Caco-2 (cell line): Measurements from ENCODE around the gene HSD3B7. TPM values are rescaled to one million over a fixed set of nuclear protein-coding genes. Genes with fewer than 3 reads are reported as not detected.
A peak's percentile ranks its signal among the peaks of the same experiment; 100 is the strongest.

Source experiments
- BruUV-seq: library from RNA; stranded (reverse); fragments of 400-500 nt; replicated peaks from 2 replicates; lab custom pipeline; 2021; lab: Mats Ljungman, UMichigan
- CTCF ChIA-PET: fragments of 300-600 bp; sonication (Branson Sonifier 250); formaldehyde crosslinking; loops from one replicate; lab custom pipeline; 2022; ENCODE audit warnings: antibody characterized with exemption; lab: Charles Lee
- POLR2A ChIA-PET: fragments of 300-600 bp; sonication (Branson Sonifier 250); formaldehyde crosslinking; loops from one replicate; lab custom pipeline; 2022; ENCODE audit warnings: antibody characterized with exemption; lab: Charles Lee
- DNase-seq, 2 experiments: peaks; one replicate each; pipeline versions ENCODE4 v3.0.0 to v3.0.0-alpha.2; 2020 to 2022
- H3K27me3 ChIP-seq: replicated peaks from 2 replicates; pipeline ENCODE4 v1.6.0; 2011; ENCODE audit warnings: low read length; ENCODE audit not compliant: control insufficient read depth, insufficient read depth
- H3K36me3 ChIP-seq: 2 replicates; pipeline ENCODE4 v1.5.1; 2011; ENCODE audit warnings: low read length; ENCODE audit not compliant: control insufficient read depth, insufficient read depth
- H3K4me1 ChIP-seq: fragments of 250-450 bp; sonication (Bioruptor Pico); 2 replicates; pipeline ENCODE4 v1.5.1; 2020; ENCODE audit warnings: mild to moderate bottlenecking
- H3K4me3 ChIP-seq: 2 replicates; pipeline ENCODE4 v1.5.1; 2011; ENCODE audit warnings: low read depth, mild to moderate bottlenecking, control low read depth, low read length
- H3K9me3 ChIP-seq: fragments of 250-450 bp; sonication (Bioruptor Pico); 2 replicates; pipeline ENCODE4 v1.5.1; 2020; ENCODE audit warnings: mild to moderate bottlenecking, moderate library complexity
- H3K27ac Mint-ChIP-seq: one replicate; pipeline ENCODE4 v1.8.0; 2022; ENCODE audit warnings: mixed read lengths; ENCODE audit not compliant: unreplicated experiment
- H3K27me3 Mint-ChIP-seq: one replicate; pipeline ENCODE4 v1.8.0; 2022; ENCODE audit warnings: mixed read lengths; ENCODE audit not compliant: insufficient read depth, unreplicated experiment
- H3K36me3 Mint-ChIP-seq: one replicate; pipeline ENCODE4 v1.8.0; 2022; ENCODE audit warnings: mild to moderate bottlenecking, mixed read lengths; ENCODE audit not compliant: insufficient read depth, unreplicated experiment
- H3K4me1 Mint-ChIP-seq: one replicate; pipeline ENCODE4 v1.8.0; 2022; ENCODE audit warnings: low read depth, mixed read lengths; ENCODE audit not compliant: unreplicated experiment
- H3K4me3 Mint-ChIP-seq: one replicate; pipeline ENCODE4 v1.8.0; 2022; ENCODE audit warnings: mild to moderate bottlenecking, moderate library complexity, mixed read lengths; ENCODE audit not compliant: unreplicated experiment
- H3K9me3 Mint-ChIP-seq: one replicate; pipeline ENCODE4 v1.8.0; 2022; ENCODE audit warnings: mixed read lengths; ENCODE audit not compliant: unreplicated experiment
- intact Hi-C: fragments of 100-400 bp; cut with micrococcal nuclease; formaldehyde crosslinking; loops from one replicate; pipeline ENCODE4 v1.10.0; 2022; ENCODE audit not compliant: unreplicated experiment
- total RNA-seq: library from RNA; stranded (reverse); gene quantifications from 2 replicates; pipeline ENCODE4 v1.2.3, GENCODE V29; 2022
- TF ChIP-seq, protein P1 (sequence below), 2 experiments: fragments of 200-600 bp in 1 of 2; IDR thresholded peaks; 1 replicate in 1 of 2; 2 replicates in 1 of 2; pipeline versions ENCODE4 v1.5.1 to v1.8.0; 2011 to 2022; ENCODE audit warnings: antibody characterized with exemption in 1 of 2, control low read depth in 1 of 2, inconsistent platforms in 1 of 2, low read depth in 1 of 2, low read length in 1 of 2, mild to moderate bottlenecking in 1 of 2, moderate library complexity in 1 of 2; ENCODE audit not compliant: insufficient read depth in 1 of 2, severe bottlenecking in 1 of 2, unreplicated experiment in 1 of 2

The HSD3B7 gene
- total RNA-seq, 1 experiment from 2014 or later: 2.4 TPM

DNA sequence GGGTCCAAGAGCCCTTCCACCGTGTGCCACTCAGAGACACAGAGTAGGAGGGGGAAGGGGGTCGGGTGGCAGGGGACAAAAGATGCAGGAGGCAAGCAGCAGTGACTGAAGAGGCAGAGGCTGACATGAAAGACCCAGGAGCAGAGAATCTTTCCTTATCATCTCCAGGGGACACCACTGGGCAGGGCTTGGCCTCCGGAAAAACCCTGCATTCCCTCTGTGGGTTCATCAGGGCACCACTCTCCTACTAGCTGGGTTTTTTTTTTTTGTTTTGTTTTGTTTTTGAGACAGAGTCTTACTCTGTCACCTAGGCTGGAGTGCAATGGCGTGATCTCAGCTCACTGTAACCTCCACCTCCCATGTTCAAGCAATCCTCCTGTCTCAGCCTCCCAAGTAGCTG is 46.3 kb downstream of the HSD3B7 start:
- Histone ChIP-seq H3K9me3 (no peaks in the 10 kb centered on the region), H3K4me1 (no peaks in the 10 kb centered on the region), H3K36me3 (no peaks in the 10 kb centered on the region; the same call in 1 of the 2 replicates), H3K27me3 (no peaks in the 10 kb centered on the region), H3K4me3 (no peak overlapping the region)
- no peak for DNase-seq
- Mint-ChIP-seq H3K27me3 (no peaks in the 10 kb centered on the region), H3K4me1 (no peaks in the 10 kb centered on the region), H3K4me3 (no peak overlapping the region), H3K36me3 (peaks cover 18% of the 10 kb centered on the region), H3K27ac (no peak overlapping the region), H3K9me3 (no peaks in the 10 kb centered on the region)
- ChIA-PET POLR2A (no interaction called here), CTCF (no interaction called here)
- intact Hi-C loops: loop anchor here (5.0 kb wide), 1 partner anchor 111 kb away; no protein-coding TSS in a partner anchor
- TF ChIP-seq, protein P1, sequence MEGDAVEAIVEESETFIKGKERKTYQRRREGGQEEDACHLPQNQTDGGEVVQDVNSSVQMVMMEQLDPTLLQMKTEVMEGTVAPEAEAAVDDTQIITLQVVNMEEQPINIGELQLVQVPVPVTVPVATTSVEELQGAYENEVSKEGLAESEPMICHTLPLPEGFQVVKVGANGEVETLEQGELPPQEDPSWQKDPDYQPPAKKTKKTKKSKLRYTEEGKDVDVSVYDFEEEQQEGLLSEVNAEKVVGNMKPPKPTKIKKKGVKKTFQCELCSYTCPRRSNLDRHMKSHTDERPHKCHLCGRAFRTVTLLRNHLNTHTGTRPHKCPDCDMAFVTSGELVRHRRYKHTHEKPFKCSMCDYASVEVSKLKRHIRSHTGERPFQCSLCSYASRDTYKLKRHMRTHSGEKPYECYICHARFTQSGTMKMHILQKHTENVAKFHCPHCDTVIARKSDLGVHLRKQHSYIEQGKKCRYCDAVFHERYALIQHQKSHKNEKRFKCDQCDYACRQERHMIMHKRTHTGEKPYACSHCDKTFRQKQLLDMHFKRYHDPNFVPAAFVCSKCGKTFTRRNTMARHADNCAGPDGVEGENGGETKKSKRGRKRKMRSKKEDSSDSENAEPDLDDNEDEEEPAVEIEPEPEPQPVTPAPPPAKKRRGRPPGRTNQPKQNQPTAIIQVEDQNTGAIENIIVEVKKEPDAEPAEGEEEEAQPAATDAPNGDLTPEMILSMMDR (IDR thresholded peaks at IDR 0.05; ENCODE audit: insufficient read depth in 1 of 2, low read depth in 1 of 2, low read length in 1 of 2, severe bottlenecking in 1 of 2, unreplicated experiment in 1 of 2): no peak
- BruUV-seq: no TSS peak

DNA sequence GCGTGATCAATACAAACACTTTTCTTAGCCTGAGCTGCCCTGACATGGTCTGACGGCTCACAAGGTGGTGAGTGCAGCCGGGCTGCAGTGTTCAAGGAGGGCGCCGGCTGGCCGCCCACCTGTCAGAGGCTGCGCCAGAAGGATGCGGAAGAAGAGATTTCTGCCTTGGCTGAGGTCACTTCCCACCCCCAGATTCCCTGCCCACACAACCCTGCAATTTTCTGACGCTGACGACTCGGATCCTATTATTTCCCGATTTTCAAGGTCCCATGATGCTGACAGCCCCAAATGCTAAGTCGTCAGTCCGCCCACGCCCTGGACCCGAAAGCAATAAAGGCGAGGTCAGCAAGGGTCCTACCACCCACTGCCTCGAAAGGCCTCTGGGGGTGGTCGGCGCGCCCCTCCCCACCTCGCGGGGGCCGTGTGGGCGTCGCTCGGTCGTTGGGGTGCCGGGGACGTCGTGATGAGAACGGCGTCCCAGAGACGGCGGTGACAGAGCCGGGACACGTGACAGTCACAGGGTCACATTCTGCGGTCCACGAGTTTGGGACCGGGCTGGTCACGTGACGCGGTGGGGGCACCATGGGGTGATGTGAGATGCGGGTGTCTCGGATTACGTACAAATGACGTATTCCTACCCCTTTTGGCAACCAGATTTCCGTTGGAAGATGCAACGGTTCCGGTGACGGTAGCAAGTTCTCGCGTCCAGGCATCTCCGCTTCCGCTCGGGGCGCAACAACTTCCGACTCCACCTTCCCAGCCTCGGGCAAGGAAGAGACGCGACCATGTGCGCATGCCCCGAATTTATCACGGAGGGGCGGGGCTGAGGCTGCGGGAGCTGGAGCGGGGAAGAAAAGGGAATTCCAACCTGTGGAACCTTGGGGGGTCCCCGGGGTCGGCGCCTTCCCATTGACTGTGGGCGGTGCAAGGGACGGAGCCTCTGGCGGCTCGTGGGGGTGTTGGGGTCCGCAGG is 48.0 kb downstream of the HSD3B7 start, which contains the start of gene STX4:
Gene STX4 (plus strand): TSS at position 823 of the 973 bp plus-strand sequence. CDS start 248 bp downstream, outside the sequence.
- H3K36me3 ChIP-seq: no peaks in the 10 kb centered on the region; the same call in 1 of the 2 replicates
- no peaks in the 10 kb centered on the region for H3K27me3 ChIP-seq
- no peaks in the 10 kb centered on the region for H3K9me3 ChIP-seq
- BruUV-seq: TSS peak; percentile 66
- no peaks in the 10 kb centered on the region for H3K9me3 Mint-ChIP-seq
- TF ChIP-seq, protein P1 (IDR thresholded peaks at IDR 0.05; ENCODE audit: insufficient read depth in 1 of 2, low read depth in 1 of 2, low read length in 1 of 2, severe bottlenecking in 1 of 2, unreplicated experiment in 1 of 2): no peak
- peaks cover 7% of the 10 kb centered on the region for H3K4me1 Mint-ChIP-seq
- peak; percentile 92 to 93 for DNase-seq
- ChIA-PET CTCF (interaction anchor here (0.6 kb wide), 1 partner anchor 142 kb away, joined by 3 read pairs; no protein-coding TSS in a partner anchor), POLR2A (interaction anchor here (1.0 to 1.7 kb wide), 4 partner anchors 13 to 840 kb away, joined by 3 to 6 read pairs (median 4); partner anchors contain the start of genes KAT8, ZNF267, ZNF646 and ZNF668)
- peaks cover 18% of the 10 kb centered on the region for H3K36me3 Mint-ChIP-seq
- peak within 1 kb of the TSS; percentile 96 for H3K4me3 Mint-ChIP-seq
- H3K27me3 Mint-ChIP-seq: no peaks in the 10 kb centered on the region
- H3K27ac Mint-ChIP-seq: peak within 1 kb of the TSS; percentile 81
- H3K4me1 ChIP-seq: no peaks in the 10 kb centered on the region
- H3K4me3 ChIP-seq: peak within 1 kb of the TSS; percentile 98
- intact Hi-C loops: loop anchor here (5.0 kb wide), 1 partner anchor 109 kb away; no protein-coding TSS in a partner anchor
